Liver (tissue), 9 donors: ENCODE data around the gene OR1K1. TPM values are rescaled to one million over a fixed set of nuclear protein-coding genes. Genes with fewer than 3 reads are reported as not detected.

Experiments used
- DNase-seq: peaks from one replicate; pipeline ENCODE4 v3.0.0-alpha.2; 2017; ENCODE audit warnings: low spot score
- H3K27ac ChIP-seq, 2 donors: one replicate each; pipeline ENCODE4 v1.7.0; 2013; ENCODE audit warnings: inconsistent platforms in 2 of 2, low read length in 2 of 2, control low read depth in 1 of 2, low read depth in 1 of 2, mild to moderate bottlenecking in 1 of 2
- H3K27me3 ChIP-seq, 4 donors: one replicate each; pipeline versions ENCODE4 v1.6.1 to v1.7.0; 2013; ENCODE audit warnings: low read length in 3 of 4, inconsistent platforms in 1 of 4, mild to moderate bottlenecking in 1 of 4, moderate library complexity in 1 of 4; ENCODE audit not compliant: control insufficient read depth in 4 of 4, insufficient read depth in 4 of 4
- H3K36me3 ChIP-seq, 4 donors: one replicate each; pipeline versions ENCODE4 v1.6.1 to v1.7.0; 2013; ENCODE audit warnings: low read length in 3 of 4, mild to moderate bottlenecking in 3 of 4, low read depth in 1 of 4, moderate library complexity in 1 of 4; ENCODE audit not compliant: control insufficient read depth in 4 of 4, insufficient read depth in 3 of 4
- H3K4me1 ChIP-seq, 4 donors: one replicate each; pipeline versions ENCODE4 v1.6.1 to v1.7.0; 2013; ENCODE audit warnings: low read length in 3 of 4, mild to moderate bottlenecking in 3 of 4, moderate library complexity in 1 of 4; ENCODE audit not compliant: control insufficient read depth in 4 of 4, insufficient read depth in 4 of 4
- H3K4me3 ChIP-seq, 3 donors: one replicate each; pipeline versions ENCODE4 v1.6.1 to v1.7.0; 2013; ENCODE audit warnings: low read length in 3 of 3, control low read depth in 1 of 3, low read depth in 1 of 3, mild to moderate bottlenecking in 1 of 3
- H3K9ac ChIP-seq, 2 donors: one replicate each; pipeline ENCODE4 v1.7.0; 2013; ENCODE audit warnings: low read length in 2 of 2, mild to moderate bottlenecking in 2 of 2, moderate library complexity in 2 of 2, control low read depth in 1 of 2, low read depth in 1 of 2
- H3K9me3 ChIP-seq, 4 donors: one replicate each; pipeline versions ENCODE4 v1.6.1 to v1.7.0; 2013; ENCODE audit warnings: low read length in 3 of 4; ENCODE audit not compliant: control insufficient read depth in 4 of 4
- EGR1 ChIP-seq, 2 donors: IDR thresholded peaks; 2 replicates each; pipeline ENCODE4 v1.6.1; 2016 to 2018; ENCODE audit warnings: antibody characterized with exemption in 2 of 2, low read depth in 2 of 2
- FOXA2 ChIP-seq: IDR thresholded peaks from 2 replicates; pipeline ENCODE4 v1.6.1; 2016; ENCODE audit warnings: antibody characterized with exemption
- GABPA ChIP-seq, 2 donors: IDR thresholded peaks in 1 of 2; conservative IDR thresholded peaks in 1 of 2; 2 replicates each; pipeline ENCODE4 v1.6.1; 2016; ENCODE audit warnings: antibody characterized with exemption in 2 of 2, mild to moderate bottlenecking in 1 of 2, moderate library complexity in 1 of 2
- HNF4G ChIP-seq: IDR thresholded peaks from 2 replicates; pipeline ENCODE4 v1.6.1; 2016; ENCODE audit warnings: antibody characterized with exemption
- NR2F2 ChIP-seq: IDR thresholded peaks from 2 replicates; pipeline ENCODE4 v1.6.1; 2016; ENCODE audit warnings: antibody characterized with exemption
- RAD21 ChIP-seq, 2 donors: IDR thresholded peaks; 2 replicates each; pipeline ENCODE4 v1.6.1; 2016; ENCODE audit warnings: antibody characterized with exemption in 2 of 2, mild to moderate bottlenecking in 2 of 2
- SP1 ChIP-seq: IDR thresholded peaks from 2 replicates; pipeline ENCODE4 v1.6.1; 2018; ENCODE audit warnings: antibody characterized with exemption, mild to moderate bottlenecking
- TAF1 ChIP-seq: conservative IDR thresholded peaks from 2 replicates; pipeline ENCODE4 v1.6.1; 2016; ENCODE audit warnings: antibody characterized with exemption, mild to moderate bottlenecking
- YY1 ChIP-seq: IDR thresholded peaks from 2 replicates; pipeline ENCODE4 v1.6.1; 2016; ENCODE audit warnings: antibody characterized with exemption, mild to moderate bottlenecking
- WGBS: extraction: QIAGEN DNeasy Blood & Tissue Kit; methylation state at CpG from one replicate; pipeline ENCODE4 v1.1.7; 2013; 5-methylcytosine and 5-hydroxymethylcytosine counted together
- polyA plus RNA-seq, 2 donors: library from polyadenylated mRNA; stranded (reverse) in 1 of 2; unstranded in 1 of 2; fragments of 200-250 nt in 1 of 2; fragments of >200 nt in 1 of 2; fragmentation: Nextera tagmentation in 1 of 2; extraction: Ambion mirVana in 1 of 2; gene quantifications; one replicate each; pipeline versions ENCODE4 v1.2.1 to v1.2.3, GENCODE V29; 2013 to 2015
- total RNA-seq, 2 donors: library from RNA; depleted of rRNA; stranded (reverse); fragments of >200 nt; gene quantifications; one replicate each; pipeline ENCODE4 v1.2.3, GENCODE V29; 2014
- TF ChIP-seq, protein P1 (sequence below): IDR thresholded peaks from 2 replicates; pipeline ENCODE4 v1.6.1; 2016; ENCODE audit warnings: antibody characterized with exemption
- TF ChIP-seq, protein P2 (sequence below): fragments of 150-350 bp; IDR thresholded peaks from 2 replicates; pipeline ENCODE4 v1.5.1; 2017; ENCODE audit warnings: improper control_type of control experiment, low read depth, low read length; ENCODE audit not compliant: missing input control
- TF ChIP-seq, protein P3 (sequence below): IDR thresholded peaks from 2 replicates; pipeline ENCODE4 v1.6.1; 2016; ENCODE audit warnings: antibody characterized with exemption
- TF ChIP-seq, protein P4 (sequence below): IDR thresholded peaks from 2 replicates; pipeline ENCODE4 v1.6.1; 2016; ENCODE audit warnings: antibody characterized with exemption, mild to moderate bottlenecking
- donor health status: healthy.
- donor health status: healthy.
- donor health status: healthy.
- donor health status: healthy.
- donor health status: healthy.

Gene OR1K1
- total and polyA plus RNA-seq, 4 donors, result not detected

DNA sequence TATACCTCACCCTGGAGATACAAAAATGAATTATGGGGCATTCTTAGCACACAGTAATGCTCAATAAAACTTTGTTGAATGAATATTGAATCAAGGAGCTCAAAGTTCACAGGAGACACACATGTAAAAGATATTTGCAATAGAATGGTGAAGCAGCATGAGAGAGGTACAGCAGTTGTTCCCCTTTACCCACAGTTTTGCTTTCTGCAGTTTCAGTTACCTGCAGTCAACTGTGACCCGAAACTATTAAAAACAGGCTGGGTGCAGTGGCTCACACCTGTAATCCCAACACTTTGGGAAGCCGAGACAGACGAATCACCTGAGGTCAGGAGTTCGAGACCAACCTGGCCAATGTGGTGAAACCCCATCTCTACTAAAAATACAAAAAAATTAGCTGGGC is 13.6 kb upstream of the OR1K1 start:
- H3K27ac ChIP-seq, result no peak overlapping the region
- TF ChIP-seq SP1 (no peak), RAD21 (IDR thresholded peaks at IDR 0.05) (no peak), NR2F2 (no peak)
- TF ChIP-seq, protein P1, sequence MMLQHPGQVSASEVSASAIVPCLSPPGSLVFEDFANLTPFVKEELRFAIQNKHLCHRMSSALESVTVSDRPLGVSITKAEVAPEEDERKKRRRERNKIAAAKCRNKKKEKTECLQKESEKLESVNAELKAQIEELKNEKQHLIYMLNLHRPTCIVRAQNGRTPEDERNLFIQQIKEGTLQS, result no peak
- no peak for DNase-seq
- no peaks in the 10 kb centered on the region for H3K36me3 ChIP-seq
- WGBS, result 90% methylated on average over 4 of the region's 4 CpGs
- H3K4me3 ChIP-seq, result no peak overlapping the region
- H3K4me1 ChIP-seq, result peaks cover 0 to 1% (median 0%) of the 10 kb centered on the region in 4 donors
- no peak overlapping the region for H3K9ac ChIP-seq
- no peaks in the 10 kb centered on the region for H3K9me3 ChIP-seq
- H3K27me3 ChIP-seq, result no peaks in the 10 kb centered on the region

DNA sequence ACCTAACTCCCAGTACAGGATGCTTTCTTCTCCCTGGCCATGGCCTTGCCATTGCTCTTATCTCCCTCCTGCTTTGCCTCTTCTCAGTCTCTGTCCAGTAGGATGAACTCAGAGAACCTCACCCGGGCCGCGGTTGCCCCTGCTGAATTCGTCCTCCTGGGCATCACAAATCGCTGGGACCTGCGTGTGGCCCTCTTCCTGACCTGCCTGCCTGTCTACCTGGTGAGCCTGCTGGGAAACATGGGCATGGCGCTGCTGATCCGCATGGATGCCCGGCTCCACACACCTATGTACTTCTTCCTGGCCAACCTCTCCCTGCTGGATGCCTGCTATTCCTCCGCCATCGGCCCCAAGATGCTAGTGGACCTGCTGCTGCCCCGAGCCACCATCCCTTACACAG is 11.1 kb upstream of the OR1K1 start, which contains the start of gene OR5C1:
TSS of gene OR5C1 (plus strand) at position 103 of the 400 bp plus-strand sequence. CDS start at position 103, 0 bp downstream.
- Histone ChIP-seq H3K27ac (no peak within 1 kb of the TSS), H3K4me3 (no peak within 1 kb of the TSS), H3K36me3 (no peaks in the 10 kb centered on the region), H3K9me3 (no peaks in the 10 kb centered on the region), H3K9ac (no peak within 1 kb of the TSS), H3K27me3 (no peaks in the 10 kb centered on the region), H3K4me1 (peaks cover 0 to 1% (median 0%) of the 10 kb centered on the region in 4 donors)
- no peak for TF ChIP-seq HNF4G
- no peak for TF ChIP-seq RAD21 (IDR thresholded peaks at IDR 0.05)
- TF ChIP-seq, protein P2, sequence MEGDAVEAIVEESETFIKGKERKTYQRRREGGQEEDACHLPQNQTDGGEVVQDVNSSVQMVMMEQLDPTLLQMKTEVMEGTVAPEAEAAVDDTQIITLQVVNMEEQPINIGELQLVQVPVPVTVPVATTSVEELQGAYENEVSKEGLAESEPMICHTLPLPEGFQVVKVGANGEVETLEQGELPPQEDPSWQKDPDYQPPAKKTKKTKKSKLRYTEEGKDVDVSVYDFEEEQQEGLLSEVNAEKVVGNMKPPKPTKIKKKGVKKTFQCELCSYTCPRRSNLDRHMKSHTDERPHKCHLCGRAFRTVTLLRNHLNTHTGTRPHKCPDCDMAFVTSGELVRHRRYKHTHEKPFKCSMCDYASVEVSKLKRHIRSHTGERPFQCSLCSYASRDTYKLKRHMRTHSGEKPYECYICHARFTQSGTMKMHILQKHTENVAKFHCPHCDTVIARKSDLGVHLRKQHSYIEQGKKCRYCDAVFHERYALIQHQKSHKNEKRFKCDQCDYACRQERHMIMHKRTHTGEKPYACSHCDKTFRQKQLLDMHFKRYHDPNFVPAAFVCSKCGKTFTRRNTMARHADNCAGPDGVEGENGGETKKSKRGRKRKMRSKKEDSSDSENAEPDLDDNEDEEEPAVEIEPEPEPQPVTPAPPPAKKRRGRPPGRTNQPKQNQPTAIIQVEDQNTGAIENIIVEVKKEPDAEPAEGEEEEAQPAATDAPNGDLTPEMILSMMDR, result no peak
- TF ChIP-seq, protein P1, result no peak
- TF ChIP-seq TAF1, result no peak
- TF ChIP-seq, protein P3, sequence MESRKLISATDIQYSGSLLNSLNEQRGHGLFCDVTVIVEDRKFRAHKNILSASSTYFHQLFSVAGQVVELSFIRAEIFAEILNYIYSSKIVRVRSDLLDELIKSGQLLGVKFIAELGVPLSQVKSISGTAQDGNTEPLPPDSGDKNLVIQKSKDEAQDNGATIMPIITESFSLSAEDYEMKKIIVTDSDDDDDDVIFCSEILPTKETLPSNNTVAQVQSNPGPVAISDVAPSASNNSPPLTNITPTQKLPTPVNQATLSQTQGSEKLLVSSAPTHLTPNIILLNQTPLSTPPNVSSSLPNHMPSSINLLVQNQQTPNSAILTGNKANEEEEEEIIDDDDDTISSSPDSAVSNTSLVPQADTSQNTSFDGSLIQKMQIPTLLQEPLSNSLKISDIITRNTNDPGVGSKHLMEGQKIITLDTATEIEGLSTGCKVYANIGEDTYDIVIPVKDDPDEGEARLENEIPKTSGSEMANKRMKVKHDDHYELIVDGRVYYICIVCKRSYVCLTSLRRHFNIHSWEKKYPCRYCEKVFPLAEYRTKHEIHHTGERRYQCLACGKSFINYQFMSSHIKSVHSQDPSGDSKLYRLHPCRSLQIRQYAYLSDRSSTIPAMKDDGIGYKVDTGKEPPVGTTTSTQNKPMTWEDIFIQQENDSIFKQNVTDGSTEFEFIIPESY, result no peak
- no peak for TF ChIP-seq GABPA (IDR thresholded peaks at IDR 0.05 in 1 of 2, conservative IDR thresholded peaks at IDR 0.05 in 1 of 2)
- TF ChIP-seq, protein P4, sequence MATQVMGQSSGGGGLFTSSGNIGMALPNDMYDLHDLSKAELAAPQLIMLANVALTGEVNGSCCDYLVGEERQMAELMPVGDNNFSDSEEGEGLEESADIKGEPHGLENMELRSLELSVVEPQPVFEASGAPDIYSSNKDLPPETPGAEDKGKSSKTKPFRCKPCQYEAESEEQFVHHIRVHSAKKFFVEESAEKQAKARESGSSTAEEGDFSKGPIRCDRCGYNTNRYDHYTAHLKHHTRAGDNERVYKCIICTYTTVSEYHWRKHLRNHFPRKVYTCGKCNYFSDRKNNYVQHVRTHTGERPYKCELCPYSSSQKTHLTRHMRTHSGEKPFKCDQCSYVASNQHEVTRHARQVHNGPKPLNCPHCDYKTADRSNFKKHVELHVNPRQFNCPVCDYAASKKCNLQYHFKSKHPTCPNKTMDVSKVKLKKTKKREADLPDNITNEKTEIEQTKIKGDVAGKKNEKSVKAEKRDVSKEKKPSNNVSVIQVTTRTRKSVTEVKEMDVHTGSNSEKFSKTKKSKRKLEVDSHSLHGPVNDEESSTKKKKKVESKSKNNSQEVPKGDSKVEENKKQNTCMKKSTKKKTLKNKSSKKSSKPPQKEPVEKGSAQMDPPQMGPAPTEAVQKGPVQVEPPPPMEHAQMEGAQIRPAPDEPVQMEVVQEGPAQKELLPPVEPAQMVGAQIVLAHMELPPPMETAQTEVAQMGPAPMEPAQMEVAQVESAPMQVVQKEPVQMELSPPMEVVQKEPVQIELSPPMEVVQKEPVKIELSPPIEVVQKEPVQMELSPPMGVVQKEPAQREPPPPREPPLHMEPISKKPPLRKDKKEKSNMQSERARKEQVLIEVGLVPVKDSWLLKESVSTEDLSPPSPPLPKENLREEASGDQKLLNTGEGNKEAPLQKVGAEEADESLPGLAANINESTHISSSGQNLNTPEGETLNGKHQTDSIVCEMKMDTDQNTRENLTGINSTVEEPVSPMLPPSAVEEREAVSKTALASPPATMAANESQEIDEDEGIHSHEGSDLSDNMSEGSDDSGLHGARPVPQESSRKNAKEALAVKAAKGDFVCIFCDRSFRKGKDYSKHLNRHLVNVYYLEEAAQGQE, result no peak
- no peak for TF ChIP-seq SP1
- TF ChIP-seq NR2F2, result no peak
- TF ChIP-seq YY1, result no peak
- no peak for TF ChIP-seq FOXA2
- TF ChIP-seq EGR1 (IDR thresholded peaks at IDR 0.05; ENCODE audit: low read depth in 2 of 2), result no peak
- 95% methylated on average over 12 of the region's 12 CpGs for WGBS
- DNase-seq, result no peak
